ENCODE results near the gene CCDC15.

The CCDC15 gene

DNA sequence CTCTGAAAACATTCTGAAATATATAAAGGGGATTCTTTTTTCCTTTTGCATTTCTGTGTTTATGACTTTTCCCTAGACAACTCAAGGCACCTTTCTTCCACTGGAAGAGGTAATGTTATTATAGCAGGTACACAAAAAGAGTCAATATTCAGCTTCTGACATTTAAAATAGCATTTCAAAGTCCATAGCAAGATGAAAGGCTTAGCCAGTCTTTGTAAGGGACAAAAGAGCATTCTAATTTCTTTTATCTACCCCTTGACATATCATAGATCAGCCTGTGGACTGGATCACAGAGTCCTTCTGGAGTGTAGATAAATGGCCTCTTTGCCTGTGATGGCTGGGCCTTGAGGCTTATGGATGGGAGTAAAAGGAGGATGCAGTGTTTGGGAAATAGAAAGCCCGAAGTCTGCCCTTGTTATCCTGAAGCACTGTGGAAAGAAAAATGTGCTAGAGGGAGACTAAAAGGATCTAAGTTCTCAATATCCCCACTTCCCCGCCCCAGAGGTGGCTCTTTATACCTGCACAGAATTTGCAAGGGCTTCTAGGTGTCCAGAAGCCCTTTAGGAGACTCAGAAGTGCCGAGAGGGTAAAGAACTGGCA is 16.6 kb upstream of the CCDC15 start:
- Histone ChIP-seq H3K9ac (ENCODE audit: low read length) (no peak overlapping the region), H3K79me2 (ENCODE audit: low read length) (no peaks in the 10 kb centered on the region), H3K27ac (ENCODE audit: low read length) (no peak overlapping the region), H3K36me3 (replicated peaks; ENCODE audit: low read depth, low read length) (no peaks in the 10 kb centered on the region), H3K9me3 (ENCODE audit: insufficient read depth, low read length) (no peaks in the 10 kb centered on the region), H3K27me3 (ENCODE audit: low read depth, low read length) (peaks cover 46% of the 10 kb centered on the region), H2AFZ (ENCODE audit: low read depth, low read length) (no peak overlapping the region), H3K4me2 (ENCODE audit: low read length) (no peak overlapping the region), H3K4me1 (ENCODE audit: low read length) (no peaks in the 10 kb centered on the region), H4K20me1 (ENCODE audit: insufficient read depth, low read length) (no peaks in the 10 kb centered on the region), H3K4me3 (ENCODE audit: low read length) (no peak overlapping the region)
- TF ChIP-seq CTCF (IDR thresholded peaks at IDR 0.05; ENCODE audit: low read depth, low read length) (no peak), EZH2phosphoT487 (IDR thresholded peaks at IDR 0.05; ENCODE audit: low read depth) (no peak)

DNA sequence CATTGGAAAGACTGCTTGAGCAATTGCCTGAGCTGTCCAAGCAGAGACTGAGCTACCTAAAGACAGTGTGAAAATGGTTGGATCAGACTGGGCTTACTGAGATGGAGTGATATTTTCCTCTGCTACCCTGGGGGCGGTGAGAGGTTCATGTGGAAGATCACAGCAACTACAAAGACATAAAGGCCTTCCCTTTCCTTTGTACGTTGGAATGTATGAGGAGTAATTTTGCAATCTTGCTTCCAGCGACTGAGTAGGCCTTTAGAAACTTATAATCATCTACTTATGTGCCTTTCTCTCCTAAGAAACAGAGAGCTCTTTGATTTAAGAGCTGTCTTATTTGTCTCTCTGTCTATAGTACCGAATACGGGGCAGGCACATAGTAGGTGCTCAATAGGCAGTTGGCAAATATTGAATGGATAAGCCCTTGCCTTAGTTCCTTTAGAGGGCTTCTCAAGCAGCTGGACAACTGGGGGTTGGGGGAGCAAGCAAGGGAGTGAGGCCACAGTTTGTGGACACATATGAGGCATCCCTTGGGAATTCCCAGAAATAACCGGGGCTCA is 15.7 kb upstream of the CCDC15 start:
- no peak overlapping the region for H3K4me2 ChIP-seq (ENCODE audit: low read length)
- H3K4me3 ChIP-seq (ENCODE audit: low read length), result no peak overlapping the region
- no peaks in the 10 kb centered on the region for H3K79me2 ChIP-seq (ENCODE audit: low read length)
- H3K4me1 ChIP-seq (ENCODE audit: low read length), result no peaks in the 10 kb centered on the region
- H3K9ac ChIP-seq (ENCODE audit: low read length), result no peak overlapping the region
- no peaks in the 10 kb centered on the region for H3K9me3 ChIP-seq (ENCODE audit: insufficient read depth, low read length)
- no peak for TF ChIP-seq CTCF (IDR thresholded peaks at IDR 0.05; ENCODE audit: low read depth, low read length)
- TF ChIP-seq EZH2phosphoT487 (IDR thresholded peaks at IDR 0.05; ENCODE audit: low read depth), result no peak
- no peak overlapping the region for H3K27ac ChIP-seq (ENCODE audit: low read length)
- H2AFZ ChIP-seq (ENCODE audit: low read depth, low read length), result no peak overlapping the region
- H3K27me3 ChIP-seq (ENCODE audit: low read depth, low read length), result peaks cover 46% of the 10 kb centered on the region
- no peaks in the 10 kb centered on the region for H4K20me1 ChIP-seq (ENCODE audit: insufficient read depth, low read length)
- H3K36me3 ChIP-seq (replicated peaks; ENCODE audit: low read depth, low read length), result no peaks in the 10 kb centered on the region

- Histone ChIP-seq H3K9ac (ENCODE audit: low read length) (no peak overlapping the region), H3K4me3 (ENCODE audit: low read length) (no peak overlapping the region), H3K4me2 (ENCODE audit: low read length) (no peak overlapping the region), H3K27me3 (ENCODE audit: low read depth, low read length) (peaks cover 42% of the 10 kb centered on the region), H3K79me2 (ENCODE audit: low read length) (no peaks in the 10 kb centered on the region), H2AFZ (ENCODE audit: low read depth, low read length) (no peak overlapping the region), H3K4me1 (ENCODE audit: low read length) (no peaks in the 10 kb centered on the region), H3K27ac (ENCODE audit: low read length) (no peak overlapping the region), H3K9me3 (ENCODE audit: insufficient read depth, low read length) (no peaks in the 10 kb centered on the region), H3K36me3 (replicated peaks; ENCODE audit: low read depth, low read length) (no peaks in the 10 kb centered on the region), H4K20me1 (ENCODE audit: insufficient read depth, low read length) (no peaks in the 10 kb centered on the region)
- TF ChIP-seq EZH2phosphoT487 (IDR thresholded peaks at IDR 0.05; ENCODE audit: low read depth), result no peak
- no peak for TF ChIP-seq CTCF (IDR thresholded peaks at IDR 0.05; ENCODE audit: low read depth, low read length)
These were observed 15.0 kb upstream of the CCDC15 start for GRCh38 chr11:124938970-124939369.

DNA sequence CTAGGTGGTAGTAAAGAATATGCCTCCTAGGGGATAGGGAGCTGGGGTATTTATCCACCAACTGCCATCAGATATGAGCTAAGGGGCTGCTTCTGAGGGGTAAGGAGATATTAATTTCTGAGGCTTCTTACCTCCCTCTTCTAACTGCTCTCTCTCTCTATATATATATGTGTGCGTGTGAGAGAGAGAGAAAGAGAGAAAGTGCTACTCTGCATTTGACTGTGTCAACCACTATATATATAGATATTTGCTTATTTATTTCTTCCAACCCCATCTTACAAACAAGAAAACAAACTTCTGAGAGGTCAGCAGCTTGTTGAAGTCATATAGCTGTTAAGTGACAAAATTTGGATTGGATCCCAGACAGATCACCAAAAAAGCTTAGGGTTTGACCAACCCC is 12.3 kb upstream of the CCDC15 start:
- Histone ChIP-seq H2AFZ (ENCODE audit: low read depth, low read length) (no peak overlapping the region), H3K9me3 (ENCODE audit: insufficient read depth, low read length) (no peaks in the 10 kb centered on the region), H3K4me2 (ENCODE audit: low read length) (no peak overlapping the region), H3K9ac (ENCODE audit: low read length) (no peak overlapping the region), H3K4me1 (ENCODE audit: low read length) (no peaks in the 10 kb centered on the region), H3K27ac (ENCODE audit: low read length) (no peak overlapping the region), H3K79me2 (ENCODE audit: low read length) (no peaks in the 10 kb centered on the region), H3K4me3 (ENCODE audit: low read length) (no peak overlapping the region), H3K36me3 (replicated peaks; ENCODE audit: low read depth, low read length) (no peaks in the 10 kb centered on the region), H4K20me1 (ENCODE audit: insufficient read depth, low read length) (no peaks in the 10 kb centered on the region), H3K27me3 (ENCODE audit: low read depth, low read length) (peaks cover 19% of the 10 kb centered on the region)
- TF ChIP-seq EZH2phosphoT487 (IDR thresholded peaks at IDR 0.05; ENCODE audit: low read depth) (no peak), CTCF (IDR thresholded peaks at IDR 0.05; ENCODE audit: low read depth, low read length) (no peak)
